ENCODE results near the gene ARHGAP36. TPM values are rescaled to one million over a fixed set of nuclear protein-coding genes. Genes with fewer than 3 reads are reported as not detected.

ARHGAP36 gene
- polyA plus RNA-seq, 1 donor (not counting 4 experiments of a cell fraction or from before 2014, with no cell fraction given) = not detected

- H2AFZ ChIP-seq (ENCODE audit: control insufficient read depth, low read length) = no peak overlapping the region
- no peaks in the 10 kb centered on the region for H3K4me1 ChIP-seq (ENCODE audit: control insufficient read depth, extremely low read depth, insufficient read depth, low read length)
- H3K4me2 ChIP-seq (ENCODE audit: control insufficient read depth, extremely low read depth, insufficient read depth, low read depth, low read length) = no peak overlapping the region
- DNase-seq (ENCODE audit: low read depth, low spot score) = no peak
- no peaks in the 10 kb centered on the region for H3K27me3 ChIP-seq (ENCODE audit: control insufficient read depth, extremely low read depth, insufficient read depth, low read length)
- no peak overlapping the region for H3K4me3 ChIP-seq (ENCODE audit: control insufficient read depth in 2 of 3, extremely low read depth in 1 of 3, insufficient read depth in 2 of 3, low read depth in 1 of 3, low read length in 3 of 3)
- H3K9ac ChIP-seq (ENCODE audit: control insufficient read depth, extremely low read depth, insufficient read depth, low read length) = no peak overlapping the region
- no peak for TF ChIP-seq EZH2 (IDR thresholded peaks at IDR 0.05; ENCODE audit: low read length)
- TF ChIP-seq, protein P1, sequence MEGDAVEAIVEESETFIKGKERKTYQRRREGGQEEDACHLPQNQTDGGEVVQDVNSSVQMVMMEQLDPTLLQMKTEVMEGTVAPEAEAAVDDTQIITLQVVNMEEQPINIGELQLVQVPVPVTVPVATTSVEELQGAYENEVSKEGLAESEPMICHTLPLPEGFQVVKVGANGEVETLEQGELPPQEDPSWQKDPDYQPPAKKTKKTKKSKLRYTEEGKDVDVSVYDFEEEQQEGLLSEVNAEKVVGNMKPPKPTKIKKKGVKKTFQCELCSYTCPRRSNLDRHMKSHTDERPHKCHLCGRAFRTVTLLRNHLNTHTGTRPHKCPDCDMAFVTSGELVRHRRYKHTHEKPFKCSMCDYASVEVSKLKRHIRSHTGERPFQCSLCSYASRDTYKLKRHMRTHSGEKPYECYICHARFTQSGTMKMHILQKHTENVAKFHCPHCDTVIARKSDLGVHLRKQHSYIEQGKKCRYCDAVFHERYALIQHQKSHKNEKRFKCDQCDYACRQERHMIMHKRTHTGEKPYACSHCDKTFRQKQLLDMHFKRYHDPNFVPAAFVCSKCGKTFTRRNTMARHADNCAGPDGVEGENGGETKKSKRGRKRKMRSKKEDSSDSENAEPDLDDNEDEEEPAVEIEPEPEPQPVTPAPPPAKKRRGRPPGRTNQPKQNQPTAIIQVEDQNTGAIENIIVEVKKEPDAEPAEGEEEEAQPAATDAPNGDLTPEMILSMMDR (optimal IDR thresholded peaks at IDR 0.05 in 1 of 3, IDR thresholded peaks at IDR 0.05 in 1 of 3, conservative IDR thresholded peaks at IDR 0.05 in 1 of 3; ENCODE audit: extremely low read depth in 1 of 3, insufficient read depth in 2 of 3, low read length in 3 of 3) = no peak
- H3K27ac ChIP-seq (ENCODE audit: control insufficient read depth, insufficient read depth, low read length) = no peak overlapping the region
- FAIRE-seq = no peak
- no peaks in the 10 kb centered on the region for H3K9me1 ChIP-seq (ENCODE audit: control insufficient read depth, extremely low read depth, insufficient read depth, low read length)
- dilution Hi-C loops (cut with MboI; ENCODE audit: extremely low pct_ligation_motif_present, low sequenced_read_pairs) = no loop called here
- no peaks in the 10 kb centered on the region for H3K9me3 ChIP-seq (ENCODE audit: control insufficient read depth, low read depth, low read length)
- no peaks in the 10 kb centered on the region for H4K20me1 ChIP-seq (ENCODE audit: control insufficient read depth, extremely low read depth, insufficient read depth, low read length)
- no peaks in the 10 kb centered on the region for H3K79me2 ChIP-seq (ENCODE audit: control insufficient read depth, insufficient read depth, low read length)
- H3K36me3 ChIP-seq (ENCODE audit: control insufficient read depth in 2 of 2, extremely low read depth in 1 of 2, insufficient read depth in 2 of 2, low read length in 2 of 2) = no peaks in the 10 kb centered on the region
Measured at GRCh38 chrX:131136776-131137175, 78.6 kb downstream of the ARHGAP36 start.

DNA sequence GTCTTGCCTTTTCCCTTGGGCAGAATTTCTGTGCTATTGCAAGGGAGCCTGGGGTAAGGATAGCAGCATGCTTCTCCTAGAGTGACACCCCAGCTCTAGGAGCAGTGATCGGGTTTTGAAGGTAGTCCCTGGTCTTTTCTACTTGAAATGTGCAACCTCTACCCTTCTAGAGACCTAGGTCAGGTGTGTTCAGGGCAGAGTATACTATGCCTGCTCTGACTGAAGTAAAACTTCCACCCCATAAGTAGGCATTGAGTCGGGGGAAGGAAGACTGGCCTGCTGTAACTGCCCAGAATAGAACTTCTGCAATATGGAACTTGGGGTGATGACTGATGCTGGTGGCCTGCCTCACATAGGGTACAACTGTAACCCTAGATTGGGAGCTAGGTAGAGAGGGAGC, 80.9 kb downstream of the ARHGAP36 start:
- no peaks in the 10 kb centered on the region for H3K27me3 ChIP-seq (ENCODE audit: control insufficient read depth, extremely low read depth, insufficient read depth, low read length)
- H2AFZ ChIP-seq (ENCODE audit: control insufficient read depth, low read length) = no peak overlapping the region
- no peak overlapping the region for H3K4me3 ChIP-seq (ENCODE audit: control insufficient read depth in 2 of 3, extremely low read depth in 1 of 3, insufficient read depth in 2 of 3, low read depth in 1 of 3, low read length in 3 of 3)
- dilution Hi-C loops (cut with MboI; ENCODE audit: extremely low pct_ligation_motif_present, low sequenced_read_pairs) = no loop called here
- no peaks in the 10 kb centered on the region for H3K4me1 ChIP-seq (ENCODE audit: control insufficient read depth, extremely low read depth, insufficient read depth, low read length)
- FAIRE-seq = no peak
- H3K9ac ChIP-seq (ENCODE audit: control insufficient read depth, extremely low read depth, insufficient read depth, low read length) = no peak overlapping the region
- H3K79me2 ChIP-seq (ENCODE audit: control insufficient read depth, insufficient read depth, low read length) = no peaks in the 10 kb centered on the region
- no peaks in the 10 kb centered on the region for H4K20me1 ChIP-seq (ENCODE audit: control insufficient read depth, extremely low read depth, insufficient read depth, low read length)
- no peaks in the 10 kb centered on the region for H3K9me1 ChIP-seq (ENCODE audit: control insufficient read depth, extremely low read depth, insufficient read depth, low read length)
- H3K4me2 ChIP-seq (ENCODE audit: control insufficient read depth, extremely low read depth, insufficient read depth, low read depth, low read length) = no peak overlapping the region
- DNase-seq (ENCODE audit: low read depth, low spot score) = no peak
- TF ChIP-seq, protein P1 (optimal IDR thresholded peaks at IDR 0.05 in 1 of 3, IDR thresholded peaks at IDR 0.05 in 1 of 3, conservative IDR thresholded peaks at IDR 0.05 in 1 of 3; ENCODE audit: extremely low read depth in 1 of 3, insufficient read depth in 2 of 3, low read length in 3 of 3) = no peak
- no peaks in the 10 kb centered on the region for H3K9me3 ChIP-seq (ENCODE audit: control insufficient read depth, low read depth, low read length)
- no peak overlapping the region for H3K27ac ChIP-seq (ENCODE audit: control insufficient read depth, insufficient read depth, low read length)
- no peaks in the 10 kb centered on the region for H3K36me3 ChIP-seq (ENCODE audit: control insufficient read depth in 2 of 2, extremely low read depth in 1 of 2, insufficient read depth in 2 of 2, low read length in 2 of 2)

Other genes starting within 250 kb of the ARHGAP36 start
- gene ENOX2, start 155.1 kb upstream of the ARHGAP36 start, polyA plus RNA-seq = 15.6 to 24.5 TPM (median 17.8 TPM) in 3 replicates
- gene IGSF1, start 231.0 kb downstream of the ARHGAP36 start, polyA plus RNA-seq = not detected in 3 replicates

Data from keratinocyte (primary cell).